LNCaP clone FGC (cell line): ENCODE measurements around the gene DAAM2.

Experiments used
- DNase-seq: peaks from one replicate; pipeline ENCODE4 v3.0.0-alpha.2; 2011; ENCODE audit warnings: low read depth
- H3K4me3 ChIP-seq: 2 replicates; pipeline ENCODE4 v1.5.1; 2011; ENCODE audit warnings: mild to moderate bottlenecking, low read depth, low read length, control low read depth
- CTCF ChIP-seq: IDR thresholded peaks from 2 replicates; pipeline ENCODE4 v1.5.1; 2012; ENCODE audit warnings: mild to moderate bottlenecking; ENCODE audit not compliant: control insufficient read depth, insufficient read depth; ENCODE audit errors: extremely low read depth

DAAM2 gene

DNA sequence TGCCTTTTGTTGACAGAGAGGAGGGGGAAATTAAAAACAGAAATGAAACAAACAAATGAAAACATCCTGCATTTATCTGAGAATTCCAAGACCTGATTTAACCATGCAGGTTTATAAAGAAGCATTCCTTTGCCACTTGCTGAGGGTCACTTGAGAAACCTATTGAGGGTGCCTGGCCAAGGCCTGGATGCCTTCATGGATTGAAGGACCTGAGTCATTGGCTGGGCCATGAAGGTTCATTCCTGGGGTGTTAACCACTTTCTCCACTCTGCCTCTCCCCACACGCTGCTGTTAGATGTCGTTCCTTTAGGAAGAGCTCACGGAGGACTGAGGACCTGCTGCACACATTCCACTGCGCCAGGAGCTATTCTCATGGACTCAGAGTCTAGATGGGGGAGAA, 49.7 kb downstream of the DAAM2 start:
- no peak overlapping the region for H3K4me3 ChIP-seq
- no peak for TF ChIP-seq CTCF
- no peak for DNase-seq

DNA sequence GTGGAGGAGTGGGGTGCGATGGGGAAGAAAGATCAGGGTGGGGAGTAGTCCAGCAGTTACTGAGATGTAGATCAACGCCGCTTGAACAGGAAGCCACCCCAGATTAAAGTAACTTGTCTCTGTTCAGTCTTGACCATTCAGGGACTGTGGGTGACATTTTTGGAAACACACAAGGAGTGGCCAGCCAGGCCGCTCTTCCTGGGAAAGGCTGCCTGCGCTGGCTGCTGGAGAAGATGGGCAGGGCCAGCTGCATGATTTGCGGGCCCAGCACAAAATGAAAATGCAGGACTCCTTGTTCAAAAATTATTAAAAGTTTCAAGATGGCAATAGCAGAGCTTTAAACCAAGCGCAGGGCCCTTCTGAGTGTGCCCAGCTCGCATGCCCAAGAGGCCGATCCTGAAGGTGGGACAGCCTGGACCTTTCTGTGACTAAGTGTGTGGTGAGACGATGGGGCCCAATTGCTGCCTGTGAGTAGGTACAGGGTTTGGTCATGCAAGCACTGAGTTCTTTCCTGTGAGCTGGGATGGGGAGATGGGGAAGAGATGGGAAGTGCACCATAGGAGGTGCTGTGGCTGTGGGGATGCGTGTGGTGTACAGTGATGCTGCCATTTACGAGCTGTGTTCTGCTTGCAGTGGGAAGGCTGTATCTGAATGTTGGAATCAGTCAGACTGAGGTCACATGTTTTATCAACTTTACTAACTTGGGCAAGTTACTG, 51.3 kb downstream of the DAAM2 start:
- H3K4me3 ChIP-seq, result no peak overlapping the region
- TF ChIP-seq CTCF, result no peak
- no peak for DNase-seq

DNA sequence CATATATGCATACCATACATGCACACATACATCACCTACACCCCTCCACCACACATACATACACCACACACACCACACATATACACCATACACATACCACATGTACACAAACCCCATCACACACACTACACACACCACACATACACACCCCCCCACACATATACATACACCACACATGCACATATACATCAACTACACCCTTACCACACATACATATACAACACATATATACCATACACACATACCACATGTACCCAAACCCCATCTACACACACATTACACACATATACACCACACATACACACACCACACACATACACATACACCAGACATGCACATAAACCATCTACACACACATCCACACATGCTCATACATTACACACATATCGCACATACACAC, 52.7 kb downstream of the DAAM2 start:
- no peak overlapping the region for H3K4me3 ChIP-seq
- no peak for TF ChIP-seq CTCF

DNA sequence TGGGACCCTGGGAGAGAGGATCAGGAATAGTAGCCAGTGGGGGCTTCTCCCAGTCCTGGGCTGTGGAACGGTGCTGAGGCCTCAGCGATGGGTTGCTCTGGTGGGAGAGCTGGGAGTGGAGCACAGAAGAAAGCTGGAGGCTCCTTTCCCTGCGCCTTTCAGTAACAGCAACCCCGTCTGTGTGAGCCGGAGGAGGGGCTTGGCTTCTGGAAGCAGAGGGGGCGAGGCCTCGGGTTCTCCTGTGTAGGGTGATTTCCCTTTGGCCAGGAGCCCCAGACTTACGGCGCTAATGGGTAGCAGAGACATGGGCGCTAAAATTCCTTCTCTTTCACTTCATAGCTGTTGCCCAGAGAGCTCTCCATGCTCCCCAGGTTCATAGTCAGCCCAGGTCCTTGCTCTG, 55.0 kb downstream of the DAAM2 start:
- TF ChIP-seq CTCF, result no peak
- no peak overlapping the region for H3K4me3 ChIP-seq
- DNase-seq, result no peak

More for the DNA sequence above, 52.7 kb downstream of the DAAM2 start:
- no peak for DNase-seq

GRCh38 chr6:39848171-39848570, 56.0 kb downstream of the DAAM2 start:
- no peak for DNase-seq
- TF ChIP-seq CTCF, result no peak
- H3K4me3 ChIP-seq, result no peak overlapping the region

DNA sequence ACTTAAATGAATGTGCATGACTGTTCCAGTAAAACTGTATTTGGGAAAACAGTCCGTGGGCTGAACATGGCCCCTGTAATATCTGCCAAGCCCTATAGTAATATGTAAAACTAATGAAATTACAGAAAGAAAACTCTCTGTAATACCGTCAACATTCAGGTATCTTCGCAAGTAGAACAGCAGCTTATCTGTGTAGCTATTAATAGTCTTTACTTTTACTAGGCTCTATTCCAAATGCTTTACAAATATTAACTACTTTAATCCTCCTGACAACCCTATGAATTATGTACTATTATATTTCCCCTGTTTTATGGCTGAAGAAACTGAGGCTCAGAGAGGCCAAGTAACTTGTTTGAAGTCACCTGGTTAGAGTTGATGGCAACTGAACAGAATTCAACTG, 57.1 kb downstream of the DAAM2 start:
- no peak for TF ChIP-seq CTCF
- DNase-seq, result no peak
- H3K4me3 ChIP-seq, result no peak overlapping the region

DNA sequence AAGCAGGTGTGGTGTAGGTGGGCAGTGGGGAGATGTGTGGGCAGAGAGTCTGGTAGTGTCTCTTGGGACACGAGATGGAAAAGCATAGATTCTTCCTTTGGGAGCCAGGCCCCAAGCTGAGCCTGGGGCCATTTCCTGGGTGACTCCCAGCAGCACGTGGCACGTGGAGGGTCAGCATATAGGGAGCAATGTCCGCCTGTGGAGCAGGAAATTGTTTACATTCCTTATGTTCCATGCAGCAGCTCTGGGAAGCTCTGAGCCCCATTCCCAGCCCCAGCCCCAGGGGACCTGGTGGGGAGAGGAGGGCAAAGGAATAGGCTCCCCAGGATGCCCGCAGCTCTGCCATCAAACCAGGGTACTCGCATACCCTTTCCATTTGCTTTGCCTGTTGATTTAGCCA, 57.6 kb downstream of the DAAM2 start:
- TF ChIP-seq CTCF, result no peak
- no peak for DNase-seq
- no peak overlapping the region for H3K4me3 ChIP-seq
